ENCODE measurements around the gene CYB5R2.

DNA sequence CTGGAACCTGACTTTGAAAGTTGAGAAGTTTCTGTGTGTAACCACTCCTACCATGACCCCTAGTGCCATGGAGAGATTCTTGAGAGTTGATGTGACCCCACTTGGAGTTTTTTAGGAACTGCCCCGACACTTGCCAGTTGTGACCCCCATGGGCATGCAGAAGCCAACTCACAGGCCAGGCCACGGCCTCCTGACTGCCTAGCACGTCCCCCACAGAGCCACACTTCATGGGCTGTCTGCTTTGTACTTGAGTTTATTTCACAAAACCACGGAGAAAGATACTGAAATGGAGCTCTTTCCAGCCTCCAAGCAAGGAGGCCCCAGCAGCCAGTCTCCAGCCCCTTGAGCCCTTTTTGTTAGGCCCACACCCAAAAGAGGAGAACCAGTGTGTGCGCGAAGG, 8.4 kb downstream of the CYB5R2 start:
- TF ChIP-seq CTCF (IDR thresholded peaks at IDR 0.05) (no peak), POLR2AphosphoS5 (IDR thresholded peaks at IDR 0.05) (no peak), POLR2A (IDR thresholded peaks at IDR 0.05) (no peak)

Data from breast epithelium (tissue), 3 donors.